COR-L47 (cell line): ENCODE results near the gene COMMD1.
"Not testable (repeated sequence)": the region's sequence is repeated elsewhere in the genome, so short reads cannot be mapped to it uniquely, and the experiment has no call there.

Experiments used
- DNase-seq: peaks from one replicate; lab custom pipeline; 2025; lab: John Stamatoyannopoulos, UW

COMMD1 gene

DNA sequence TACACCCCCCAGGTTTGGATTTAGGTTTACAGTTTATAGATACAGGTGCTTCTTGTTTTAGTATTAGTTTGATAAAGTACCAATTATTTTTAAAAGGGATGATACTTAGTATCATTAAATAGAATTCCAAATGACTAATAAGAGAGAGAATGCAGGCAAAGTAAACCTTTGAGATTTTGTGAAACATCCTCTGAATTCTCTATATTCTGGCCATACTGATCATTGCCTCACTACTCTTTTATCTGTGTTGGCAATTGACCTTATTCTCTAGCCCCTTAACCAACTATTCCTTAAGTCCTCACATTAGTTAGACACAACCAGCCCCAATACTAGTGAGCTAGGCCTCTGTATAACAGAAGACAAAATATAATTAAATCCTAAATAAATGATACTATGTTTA is 125.4 kb downstream of the COMMD1 start:
- no peak for DNase-seq

DNA sequence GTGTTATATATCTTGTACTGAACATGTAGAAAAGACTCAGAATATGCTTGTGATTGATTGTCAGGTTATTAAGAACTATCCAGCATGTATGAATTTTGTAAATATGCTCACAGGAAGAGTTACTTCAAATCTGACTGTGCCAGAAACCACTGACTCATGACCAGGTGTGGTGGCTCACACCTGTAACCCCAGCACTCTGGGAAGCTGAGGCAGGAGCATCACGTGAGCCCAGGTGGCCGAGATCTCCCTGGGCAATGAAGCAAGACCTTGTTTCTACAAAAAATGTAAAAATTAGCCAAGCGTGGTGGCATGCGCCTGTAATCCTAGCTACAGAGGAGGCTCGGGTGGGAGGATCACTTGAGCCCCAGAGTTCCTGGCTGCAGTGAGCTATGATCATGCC is 126.6 kb downstream of the COMMD1 start:
- no peak for DNase-seq

DNA sequence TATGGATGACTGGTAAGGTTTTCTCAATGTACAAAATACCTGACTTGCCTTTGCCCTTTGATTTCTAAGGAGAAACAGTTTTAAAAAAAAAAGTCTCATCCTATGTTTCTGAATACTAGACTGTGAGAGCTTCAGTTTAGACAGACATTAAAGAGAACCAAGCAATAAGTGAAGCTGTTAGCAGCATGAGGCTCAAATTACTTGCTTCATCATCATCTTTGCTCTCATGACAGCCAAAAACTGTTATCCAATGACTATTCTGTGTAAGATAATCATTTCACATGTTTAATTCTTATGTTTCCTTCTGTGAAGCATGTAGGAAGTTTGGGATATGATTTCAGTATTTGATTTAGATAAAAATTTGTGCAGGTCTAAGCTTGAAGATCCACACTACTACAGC is 129.2 kb downstream of the COMMD1 start:
- DNase-seq, result no peak

DNA sequence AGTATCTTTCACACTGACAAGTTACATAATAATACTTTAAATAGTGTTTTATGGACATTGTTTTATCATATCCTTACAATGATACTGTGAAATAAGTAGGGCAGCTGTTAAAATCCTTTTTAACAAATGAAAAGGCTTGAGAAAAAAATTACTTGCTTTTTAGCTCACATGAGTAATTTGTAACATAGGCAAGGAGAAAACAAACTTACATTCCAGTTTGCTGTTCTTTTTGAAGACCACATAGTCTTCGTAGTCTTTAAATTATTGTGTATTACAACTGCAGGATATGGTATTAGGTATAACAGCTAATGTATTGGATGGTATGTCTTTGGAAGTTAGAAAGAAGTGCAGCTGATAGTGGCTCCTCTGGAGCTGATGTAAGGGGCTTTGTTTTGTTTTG is 130.8 kb downstream of the COMMD1 start:
- DNase-seq, result no peak

DNA sequence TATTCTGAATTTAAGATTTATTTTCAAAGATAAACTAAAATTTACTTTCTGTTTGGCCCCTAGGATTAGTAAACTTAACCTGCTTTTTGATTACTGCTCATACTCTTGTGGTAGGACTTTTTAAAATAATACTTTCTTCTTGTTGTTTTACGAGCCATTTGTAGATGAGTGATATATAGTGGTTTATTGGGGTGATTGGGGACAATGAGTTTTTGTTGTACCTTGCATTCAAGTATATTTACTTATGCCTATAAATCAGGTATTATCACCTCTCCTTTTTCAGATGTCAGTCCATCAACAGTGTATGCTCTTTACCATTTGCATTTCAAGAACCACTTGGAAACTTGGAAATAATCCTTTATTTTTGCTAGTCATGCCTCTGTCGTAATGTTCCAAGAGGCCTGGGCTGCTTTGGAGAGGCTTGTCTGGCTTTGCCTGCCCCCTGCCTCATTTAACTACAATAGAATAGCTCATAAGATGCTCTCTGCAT is 131.3 kb downstream of the COMMD1 start:
- DNase-seq, result no peak

DNA sequence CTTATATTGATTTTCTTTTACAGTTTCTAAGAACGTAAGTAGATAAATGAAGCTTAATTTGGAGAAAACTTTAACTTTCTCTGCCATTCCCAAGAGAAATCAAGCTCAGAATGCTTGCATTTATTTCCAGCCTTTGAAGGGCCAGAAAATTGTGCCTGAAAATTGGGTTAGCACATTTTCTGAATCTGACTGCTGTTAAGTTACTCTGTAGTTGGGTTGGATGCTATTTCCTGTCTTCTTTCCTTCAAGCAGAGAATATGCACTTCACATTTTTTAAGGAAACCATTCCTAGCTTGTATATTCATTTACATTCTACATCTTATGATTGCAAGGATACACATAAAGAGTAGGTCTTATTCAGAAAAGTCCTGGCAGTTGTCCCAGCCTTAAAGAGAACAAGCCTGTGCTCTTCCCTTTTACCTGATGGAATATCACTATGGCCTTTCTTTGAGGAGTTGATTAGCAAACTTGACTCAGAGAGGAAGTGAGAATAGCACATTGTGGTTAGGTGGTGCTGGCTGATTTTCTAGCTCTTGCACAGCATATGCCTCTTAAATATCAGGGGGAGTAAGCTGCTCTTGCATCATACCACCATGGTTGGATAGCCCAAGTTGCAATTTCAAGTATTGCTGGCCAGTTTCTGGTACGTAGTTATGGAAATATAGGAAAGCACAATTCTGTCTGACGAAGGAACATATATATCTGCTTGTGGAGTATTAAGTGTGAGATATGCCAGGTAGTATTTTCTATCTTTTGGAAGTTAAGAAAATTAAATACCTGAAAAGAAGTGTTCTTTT is 133.7 kb downstream of the COMMD1 start:
- no peak for DNase-seq

DNA sequence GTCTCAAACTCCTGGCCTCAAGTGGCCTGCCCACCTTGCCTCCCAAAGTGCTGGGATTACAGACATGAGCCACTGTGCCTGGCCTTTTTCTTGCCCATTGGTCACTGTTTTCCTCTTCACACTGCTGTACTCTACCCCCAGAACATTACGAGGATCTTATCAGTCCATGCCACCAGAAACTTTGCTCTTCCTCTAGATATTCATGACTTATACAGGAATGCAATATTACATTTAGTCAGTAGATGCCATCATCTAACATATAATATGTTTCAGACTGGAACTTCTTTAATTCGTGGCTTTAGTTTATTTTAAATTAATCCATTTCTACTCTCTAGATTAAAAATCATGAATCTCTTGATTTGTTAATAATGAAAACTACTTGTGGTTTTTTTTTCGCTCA is 135.5 kb downstream of the COMMD1 start:
- no peak for DNase-seq

DNA sequence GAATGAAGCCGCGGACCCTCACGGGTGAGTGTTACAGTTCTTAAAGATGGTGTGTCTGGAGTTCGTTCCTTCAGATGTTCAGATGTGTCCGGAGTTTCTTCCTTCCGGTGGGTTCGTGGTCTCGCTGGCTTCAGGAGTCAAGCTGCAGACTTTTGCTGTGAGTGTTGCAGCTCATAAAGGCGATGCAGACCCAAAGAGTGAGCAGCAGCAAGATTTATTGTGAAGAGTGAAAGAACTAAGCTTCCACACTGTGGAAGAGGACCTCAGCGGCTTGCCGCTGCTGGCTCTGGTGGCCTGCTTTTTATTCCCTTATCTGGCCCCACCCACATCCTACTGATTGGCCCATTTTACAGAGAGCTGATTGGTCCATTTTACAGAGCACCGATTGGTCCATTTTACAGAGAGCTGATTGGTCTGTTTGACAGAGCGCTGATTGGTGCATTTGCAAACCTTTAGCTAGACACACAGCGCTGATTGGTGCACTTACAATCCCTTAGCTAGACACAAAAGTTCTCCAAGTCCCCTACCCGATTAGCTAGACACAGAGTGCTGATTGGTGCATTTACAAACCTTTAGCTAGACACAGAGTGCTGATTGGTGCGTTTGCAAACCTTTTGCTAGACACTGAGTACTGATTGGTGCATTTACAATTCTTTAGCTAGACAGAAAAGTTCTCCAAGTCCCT is 136.4 kb downstream of the COMMD1 start:
- not testable (repeated sequence) for DNase-seq

DNA sequence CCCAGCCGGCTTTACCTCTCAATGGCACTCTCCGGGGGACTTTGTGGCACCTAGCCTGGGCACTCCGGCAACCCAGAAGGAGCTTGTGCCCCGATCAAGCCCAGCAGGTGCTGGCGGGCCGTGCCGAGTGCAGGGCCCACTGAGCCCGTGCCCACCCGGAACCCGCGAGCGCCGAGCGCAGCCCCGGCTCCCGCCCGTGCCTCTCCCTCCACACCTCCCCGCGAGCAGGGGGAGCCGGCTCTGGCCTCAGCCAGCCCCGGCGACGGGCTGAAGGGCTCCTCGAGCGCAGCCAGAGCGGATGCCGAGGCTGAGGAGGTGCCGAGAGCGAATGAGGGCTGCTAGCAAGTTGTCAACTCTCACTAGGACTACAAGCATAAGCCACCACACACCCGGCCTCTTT is 136.9 kb downstream of the COMMD1 start:
- no peak for DNase-seq

DNA sequence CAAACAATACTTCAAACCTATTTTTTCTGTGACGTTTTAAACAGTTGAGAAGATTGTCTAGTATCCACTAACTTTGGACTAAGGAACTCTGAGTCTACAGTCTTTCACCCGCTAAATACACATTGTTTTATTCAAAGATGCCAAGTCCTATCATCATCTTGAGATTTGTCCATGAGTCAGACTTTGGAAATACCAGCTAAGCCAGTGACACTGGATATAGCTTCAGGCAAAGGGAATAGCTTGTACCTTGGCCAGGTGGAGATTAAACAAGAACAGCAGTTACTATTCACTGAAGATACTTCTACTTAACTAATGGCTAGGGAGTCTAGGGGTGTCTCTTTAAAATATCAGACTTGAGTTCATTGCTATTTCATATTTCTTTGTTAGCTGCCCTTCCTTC is 137.5 kb downstream of the COMMD1 start:
- DNase-seq, result no peak

DNA sequence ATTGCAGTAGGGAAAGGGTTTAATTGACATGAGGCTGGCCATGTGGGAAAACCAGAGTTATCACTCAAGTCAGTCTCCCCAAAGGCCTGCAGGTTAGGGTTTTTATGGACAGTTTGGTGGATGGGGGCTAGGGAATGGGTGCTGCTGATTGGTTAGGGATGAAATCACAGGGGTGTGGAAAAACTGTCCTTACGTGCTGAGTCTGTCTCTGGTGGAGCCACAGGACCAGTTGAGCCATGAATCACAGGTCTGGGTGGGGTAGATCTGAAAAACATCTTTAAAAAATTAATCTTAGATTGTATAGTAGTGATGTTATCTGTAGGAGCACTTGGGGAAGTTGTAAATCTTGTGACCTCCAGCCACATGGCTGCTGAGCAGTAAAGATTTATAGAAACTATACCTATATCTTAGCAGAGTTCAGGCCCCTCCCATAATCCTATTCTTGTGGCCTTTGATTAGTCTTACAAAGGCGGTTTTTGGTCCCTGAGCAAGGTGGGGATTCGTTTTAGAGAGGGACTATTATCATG is 139.6 kb downstream of the COMMD1 start:
- no peak for DNase-seq

DNA sequence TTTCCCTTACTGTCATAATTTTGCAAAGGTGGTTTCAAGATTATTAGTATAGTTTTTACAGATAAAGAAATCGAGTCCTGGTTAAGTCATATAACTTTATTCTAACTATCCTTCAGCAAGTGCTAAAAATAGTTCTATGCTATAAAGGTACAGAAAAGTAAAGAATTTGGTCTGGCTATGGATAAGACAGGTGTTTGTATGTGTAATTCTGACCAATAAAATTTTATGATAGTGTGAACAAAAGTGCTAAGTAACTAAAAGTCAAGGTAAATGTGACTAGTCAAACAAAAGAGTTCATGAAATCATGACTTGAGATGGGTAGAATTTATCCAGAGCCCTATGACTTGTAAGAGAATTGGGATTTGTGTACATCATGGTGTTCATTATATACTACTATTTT is 140.7 kb downstream of the COMMD1 start:
- DNase-seq, result no peak

DNA sequence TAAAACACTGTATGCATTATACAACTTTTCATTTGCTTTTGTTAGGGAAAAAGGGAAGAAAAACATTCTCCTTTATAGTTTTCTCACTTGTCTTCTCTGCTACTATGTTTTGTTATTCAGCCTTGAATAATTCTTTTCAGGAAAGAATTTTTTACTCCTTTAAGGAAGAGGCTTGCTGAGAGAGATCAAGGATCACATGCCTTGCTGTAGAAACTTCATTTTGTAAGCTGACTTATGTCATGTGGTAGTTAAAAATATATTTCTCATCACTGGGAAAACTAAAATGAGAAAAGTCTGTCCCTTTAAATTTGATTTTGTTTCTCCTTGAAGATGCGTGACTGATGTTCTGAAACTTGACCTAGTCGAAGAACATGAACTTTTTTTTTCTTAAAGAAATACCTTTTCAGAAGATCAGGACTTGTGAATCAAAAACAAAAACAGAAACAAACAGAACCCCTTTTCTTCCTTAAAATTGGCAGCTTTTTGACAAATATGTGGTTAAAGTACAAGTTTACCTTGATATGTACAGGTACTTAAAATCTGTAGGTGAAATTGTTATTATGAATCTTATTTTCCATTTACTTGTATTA is 145.1 kb downstream of the COMMD1 start:
- DNase-seq, result no peak

DNA sequence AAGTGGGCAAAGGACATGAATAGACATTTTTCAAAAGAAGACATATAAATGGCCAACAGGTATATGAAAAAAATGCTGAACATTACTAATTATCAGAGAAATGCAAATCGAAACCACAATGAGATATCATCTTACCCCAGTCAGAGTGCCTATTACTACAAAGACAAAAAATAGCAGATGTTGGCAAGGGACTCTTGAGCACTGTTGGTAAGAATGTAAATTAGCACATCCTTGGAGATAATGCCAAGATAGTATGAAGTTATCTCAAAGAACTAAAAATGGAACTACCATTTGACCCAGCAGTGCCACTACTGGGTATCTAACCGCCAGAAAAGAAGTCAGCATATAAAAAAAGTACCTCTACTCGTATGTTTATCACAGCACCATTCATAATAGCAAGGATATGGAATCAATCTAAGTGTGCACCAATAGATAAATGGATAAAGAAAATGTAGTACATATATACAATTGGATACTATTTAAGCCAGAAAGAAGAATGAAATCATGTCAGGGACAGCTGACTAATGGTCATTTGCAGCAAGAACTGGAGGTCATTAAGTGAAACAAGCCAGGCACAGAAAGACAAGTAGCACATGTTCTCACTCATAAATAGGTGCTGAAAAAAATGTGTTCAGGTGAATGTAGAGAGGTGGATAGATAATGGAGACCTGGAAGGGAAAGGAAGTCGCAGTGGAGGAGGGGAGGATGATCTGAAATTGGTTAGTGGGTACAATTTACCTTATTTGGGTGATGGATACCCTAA is 148.7 kb downstream of the COMMD1 start:
- no peak for DNase-seq

DNA sequence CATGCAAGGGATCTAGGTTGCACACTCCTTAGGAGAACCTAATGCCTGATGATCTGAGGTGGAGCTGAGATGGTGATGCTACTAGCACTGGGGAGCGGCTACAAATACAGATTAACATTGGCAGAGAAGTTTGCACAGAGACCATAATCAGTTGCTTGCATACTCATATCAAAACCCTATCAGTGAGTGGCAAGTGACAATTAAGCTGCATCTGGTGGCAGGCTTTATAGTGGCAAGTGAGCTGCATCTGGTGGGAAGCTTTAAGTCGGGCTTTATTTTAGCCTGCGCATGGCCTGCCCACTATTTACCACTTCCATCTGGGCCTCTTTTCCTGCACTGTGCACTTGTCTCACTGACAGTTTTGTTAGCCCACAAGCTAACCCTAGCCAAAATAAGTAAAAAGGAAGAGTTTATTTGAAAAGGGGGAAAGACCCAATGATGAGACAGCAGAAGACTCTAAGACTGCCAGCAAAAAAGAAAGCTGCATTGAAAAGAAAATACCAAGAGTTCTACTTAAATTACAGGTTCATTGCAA is 149.5 kb downstream of the COMMD1 start:
- DNase-seq, result no peak

DNA sequence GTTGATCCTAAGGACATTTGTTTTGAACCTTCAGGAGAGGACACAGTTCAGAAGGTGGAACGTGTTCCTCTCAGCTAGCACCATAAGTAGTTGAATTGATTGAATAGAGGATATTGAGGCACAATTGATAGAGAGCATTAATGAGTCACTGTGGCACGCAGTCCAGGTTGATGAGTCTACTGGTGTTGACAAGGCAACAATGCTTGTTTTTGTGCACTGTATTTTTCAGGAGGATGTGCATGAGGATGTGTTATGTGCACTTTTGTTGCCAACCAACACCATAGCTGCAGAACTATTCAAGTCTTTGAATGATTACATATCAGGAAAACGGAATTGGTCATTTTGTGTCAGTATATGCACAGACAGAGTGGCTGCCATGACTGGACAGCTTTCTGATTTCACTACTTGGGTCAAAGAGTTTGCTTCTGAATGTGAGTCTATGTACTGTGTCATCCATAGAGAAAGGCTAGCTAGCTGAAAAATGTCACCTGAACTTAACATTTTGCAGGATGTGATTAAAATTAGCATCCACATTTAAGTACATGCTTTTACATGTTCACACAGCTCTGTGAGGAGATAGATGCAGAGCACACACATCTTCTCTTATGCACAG is 150.4 kb downstream of the COMMD1 start:
- DNase-seq, result no peak

DNA sequence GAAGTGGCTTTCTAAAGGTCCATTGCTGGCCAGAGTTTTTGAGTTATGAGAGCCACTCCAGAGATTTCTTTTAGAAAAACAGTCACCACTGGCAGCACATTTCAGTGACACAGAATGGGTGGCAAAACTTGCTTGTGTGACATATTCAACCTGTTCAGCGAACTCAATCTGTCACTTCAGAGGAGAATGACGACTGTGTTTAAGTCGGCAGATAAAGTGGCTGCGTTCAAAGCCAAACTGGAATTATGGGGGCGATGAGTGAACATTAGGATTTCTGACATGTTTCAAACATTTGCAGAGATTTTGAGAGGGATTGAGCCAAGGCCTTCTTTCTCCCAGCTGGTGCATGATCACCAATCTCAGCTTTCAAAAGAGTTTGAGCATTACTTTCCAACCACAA is 150.9 kb downstream of the COMMD1 start:
- no peak for DNase-seq

DNA sequence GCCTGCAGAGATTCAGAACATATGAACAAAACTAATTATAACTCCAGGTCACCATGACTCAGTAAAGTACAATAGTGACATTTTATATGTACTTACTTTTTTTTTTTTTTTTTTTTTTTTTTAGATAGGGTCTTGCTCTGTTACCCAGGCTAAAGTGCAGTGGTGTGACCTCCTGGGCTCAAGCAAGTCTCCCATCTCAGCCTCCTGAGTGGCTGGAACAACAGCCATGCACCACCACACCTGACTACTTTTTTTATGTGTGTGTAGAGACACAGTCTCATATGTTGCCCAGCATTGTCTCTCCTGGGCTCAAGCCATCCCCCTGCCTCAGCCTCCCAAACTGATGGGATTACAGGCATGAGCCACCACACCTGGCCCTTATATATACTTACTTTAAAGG is 159.8 kb downstream of the COMMD1 start:
- no peak for DNase-seq

DNA sequence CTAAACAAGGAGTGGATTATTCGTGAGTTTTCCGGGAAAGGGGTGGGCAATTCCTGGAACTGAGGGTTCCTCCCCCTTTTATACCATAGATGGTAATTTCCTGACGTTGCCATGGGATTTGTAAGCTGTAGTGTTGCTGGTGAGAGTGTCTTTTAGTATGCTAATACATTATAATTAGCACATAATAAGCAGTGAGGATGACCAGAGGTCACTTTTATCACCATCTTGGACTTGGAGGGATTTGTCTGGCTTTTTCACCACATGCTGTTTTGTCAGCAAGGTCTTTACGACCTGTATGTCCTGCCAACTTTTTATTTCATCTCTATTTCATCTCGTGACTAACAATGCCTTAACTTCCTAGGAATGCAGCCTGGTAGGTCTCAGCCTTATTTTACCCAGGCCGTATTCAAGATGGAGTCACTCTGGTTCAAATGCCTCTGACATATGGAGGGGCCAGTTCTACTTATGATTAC is 165.7 kb downstream of the COMMD1 start:
- no peak for DNase-seq

DNA sequence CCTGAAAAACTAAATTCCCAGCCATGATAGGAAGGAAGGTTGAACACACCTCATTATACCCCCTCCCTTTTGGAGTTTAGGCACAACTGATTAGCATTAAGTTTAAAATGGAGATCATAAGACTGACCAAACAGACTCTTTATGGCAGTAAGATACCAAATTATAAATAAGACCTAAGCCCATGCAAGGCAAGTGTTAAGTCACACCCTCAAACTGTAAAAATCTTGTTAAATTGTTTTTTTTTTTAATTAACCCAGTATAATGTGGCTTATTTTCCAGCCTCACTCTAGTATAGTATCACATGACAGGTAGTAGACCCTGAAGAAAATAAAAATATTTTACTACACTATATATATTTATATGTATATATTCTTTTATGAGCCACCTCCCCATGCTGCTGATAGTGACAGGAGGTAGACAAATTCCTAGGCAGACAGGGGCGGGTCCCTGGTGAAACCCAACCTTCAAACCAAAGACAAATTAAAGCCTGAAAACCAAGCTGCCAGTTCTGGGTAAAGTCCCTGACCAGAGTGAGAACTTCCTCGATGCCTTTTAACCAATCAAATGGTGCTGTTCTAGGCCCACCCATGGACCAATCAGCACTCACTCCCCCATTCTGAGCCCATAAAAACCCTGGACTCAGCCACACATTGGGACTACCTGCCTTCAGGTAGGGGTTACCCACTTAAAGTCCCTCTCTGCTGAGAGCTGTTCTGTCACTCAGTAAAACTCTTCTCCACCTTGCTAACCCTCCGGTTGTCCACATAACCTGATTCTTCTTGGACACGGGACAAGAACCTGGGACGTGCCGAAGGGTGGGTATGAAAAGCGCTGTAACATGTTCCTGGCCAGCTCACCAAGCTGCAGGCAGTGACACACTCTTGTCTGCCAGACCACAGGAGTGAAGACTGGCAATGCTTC is 166.5 kb downstream of the COMMD1 start:
- no peak for DNase-seq
